ENCODE results near the gene CPNE2. TPM values are rescaled to one million over a fixed set of nuclear protein-coding genes. Genes with fewer than 3 reads are reported as not detected.
"Not testable (repeated sequence)": the region's sequence is repeated elsewhere in the genome, so short reads cannot be mapped to it uniquely, and the experiment has no call there.

CPNE2 gene
- total RNA-seq, 4 donors from 2014 or later: 28.2 to 66.0 (median 45.8) TPM

GRCh38 chr16:57179215-57179828, 86.9 kb downstream of the CPNE2 start:
- ATAC-seq (ENCODE audit: low FRiP score) (no peak), DNase-seq (ENCODE audit: low spot score) (no peak)
- no peak for TF ChIP-seq CTCF (IDR thresholded peaks at IDR 0.05)

GRCh38 chr16:57184113-57184512, 91.7 kb downstream of the CPNE2 start:
- TF ChIP-seq CTCF (IDR thresholded peaks at IDR 0.05): no peak
- ATAC-seq (ENCODE audit: low FRiP score) (no peak), DNase-seq (ENCODE audit: low spot score) (no peak)

- ATAC-seq (ENCODE audit: low FRiP score) (no peak), DNase-seq (ENCODE audit: low spot score) (no peak)
- TF ChIP-seq CTCF (IDR thresholded peaks at IDR 0.05): no peak
Observed at GRCh38 chr16:57184887-57185445, 92.6 kb downstream of the CPNE2 start.

GRCh38 chr16:57185446-57185944, 93.1 kb downstream of the CPNE2 start:
- peak; percentile 25 for ATAC-seq (ENCODE audit: low FRiP score)
- peak; percentile 65 for DNase-seq (ENCODE audit: low spot score)

GRCh38 chr16:57185945-57186871, 93.8 kb downstream of the CPNE2 start, which contains the start of the genes PSME3IP1 and RSPRY1:
Gene PSME3IP1, minus strand, starts transcription at chr16:57186039. Its CDS starts 12,185 bp downstream, at chr16:57173854.
Gene RSPRY1, plus strand, starts transcription at chr16:57186329. Its CDS starts 18,330 bp downstream, at chr16:57204659.
- peak; percentile 91 for DNase-seq (ENCODE audit: low spot score)
- no peak for TF ChIP-seq CTCF (IDR thresholded peaks at IDR 0.05)
- peak; percentile 96 for ATAC-seq (ENCODE audit: low FRiP score)

More at GRCh38 chr16:57185446-57185944, 93.1 kb downstream of the CPNE2 start:
- no peak for TF ChIP-seq CTCF (IDR thresholded peaks at IDR 0.05)

- no peak for DNase-seq (ENCODE audit: low spot score)
- TF ChIP-seq CTCF (IDR thresholded peaks at IDR 0.05): no peak
- no peak for ATAC-seq (ENCODE audit: low FRiP score)
Observed at GRCh38 chr16:57186872-57187854, 94.8 kb downstream of the CPNE2 start.

GRCh38 chr16:57187902-57188710, 95.7 kb downstream of the CPNE2 start:
- not testable (repeated sequence) for DNase-seq (ENCODE audit: low spot score); ATAC-seq (ENCODE audit: low FRiP score)
